Stimulated activated CD4-positive, alpha-beta T cell treated with anti-CD3 and anti-CD28 coated beads, Interleukin-12 subunit alpha, Interleukin-12 subunit beta, amount 100 ng/mL, for 48 hours (primary cell): ENCODE measurements around the gene UMOD.
A peak's percentile ranks its signal among the peaks of the same experiment; 100 is the strongest.

ENCODE experiments used
- DNase-seq, 3 donors: peaks; one replicate each; pipeline ENCODE4 v3.0.0-alpha.2; 2020; ENCODE audit warnings: low read depth in 2 of 3, low spot score in 1 of 3

UMOD gene

GRCh38 chr16:20302389-20302788 lies 50.1 kb downstream of the UMOD start:
- no peak for DNase-seq

DNA sequence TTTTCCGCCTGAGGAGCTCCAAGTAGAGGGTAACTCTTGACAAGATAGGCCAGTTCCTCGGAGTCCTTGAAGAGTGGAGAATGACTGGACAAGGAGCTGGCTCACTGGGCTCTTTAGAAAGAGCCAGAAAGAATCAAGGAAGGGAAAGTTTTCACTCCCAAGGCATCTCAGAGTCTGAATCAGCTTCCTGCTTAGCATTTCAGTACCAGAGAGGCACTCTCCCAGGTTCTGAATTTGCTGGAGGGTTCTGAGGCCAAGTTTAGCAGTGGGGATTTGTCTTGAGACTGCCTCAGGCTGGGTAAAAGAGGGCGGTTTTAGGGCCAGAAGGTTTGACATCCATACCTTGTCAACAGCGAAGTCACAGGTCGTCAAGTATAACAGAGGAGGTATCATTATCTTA lies 50.7 kb downstream of the UMOD start:
- DNase-seq = no peak

GRCh38 chr16:20300312-20301097 lies 52.0 kb downstream of the UMOD start:
- peak; percentile 13 to 25 (median 21) for DNase-seq

DNA sequence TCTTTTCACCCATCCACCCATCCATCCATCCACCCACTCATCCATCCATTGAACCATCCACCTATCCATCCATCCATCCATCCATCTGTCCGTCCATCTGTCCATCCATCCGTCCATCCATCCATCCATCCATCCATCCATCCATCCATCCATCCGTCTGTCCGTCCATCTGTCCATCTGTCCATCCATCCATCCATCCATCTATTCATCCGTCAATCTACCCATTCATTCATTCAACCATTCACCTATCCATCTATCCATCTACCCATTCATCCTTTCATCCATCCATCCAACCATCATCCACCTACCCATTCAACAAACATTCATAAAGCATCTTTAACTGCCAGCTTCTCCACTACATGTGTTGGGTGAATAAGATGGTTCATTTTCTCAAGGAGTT lies 54.1 kb downstream of the UMOD start:
- DNase-seq = no peak

- DNase-seq = no peak
Observed at GRCh38 chr16:20291208-20292206, 61.0 kb downstream of the UMOD start.

DNA sequence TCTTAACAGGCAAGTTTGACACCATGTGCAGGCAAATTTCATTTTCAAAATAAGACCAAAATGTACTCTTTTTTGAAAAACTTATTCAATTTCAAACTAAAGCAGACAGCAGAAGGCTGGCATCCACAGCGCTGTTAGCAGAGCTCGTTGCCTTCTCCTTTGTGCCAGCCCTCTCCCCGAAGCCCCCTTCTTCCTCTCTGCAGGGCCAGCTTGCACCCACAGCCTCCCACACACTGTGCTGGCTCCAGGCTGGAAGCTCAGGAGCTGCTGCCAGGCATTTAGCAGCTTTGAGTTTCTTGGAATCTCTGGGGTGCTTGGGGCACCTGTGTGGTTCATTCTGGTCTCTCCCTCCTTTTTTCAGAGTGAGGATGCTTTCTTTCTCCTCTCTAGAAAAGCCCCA lies 62.9 kb downstream of the UMOD start:
- DNase-seq = no peak

DNA sequence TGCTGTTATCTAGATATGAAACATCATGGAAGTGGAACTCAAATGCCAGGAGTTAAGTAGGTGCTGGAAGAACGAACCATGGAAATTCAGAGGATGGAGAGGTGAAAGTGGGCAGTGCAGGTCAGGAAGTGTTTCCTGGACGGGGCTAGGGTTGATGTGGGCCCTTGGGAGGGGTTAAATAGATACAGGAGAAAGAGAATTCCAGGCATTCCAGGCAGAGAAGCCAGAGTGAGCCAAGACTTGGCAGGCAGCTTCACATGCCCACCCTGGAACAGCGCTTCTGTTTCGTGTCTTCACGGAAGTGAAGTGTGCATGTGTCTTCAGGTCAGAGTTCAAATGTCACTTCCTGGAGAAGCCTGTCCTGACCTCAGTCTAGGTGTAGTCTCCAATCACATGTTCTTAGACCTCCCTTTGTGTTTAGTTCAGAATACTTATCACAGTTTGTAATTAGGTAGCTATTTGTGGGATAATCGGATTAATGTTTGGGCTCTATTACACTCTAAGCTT lies 66.5 kb downstream of the UMOD start:
- no peak for DNase-seq
